Fibroblast of skin of back (primary cell): ENCODE data around the gene C19orf25.

Experiments
- DNase-seq: peaks from one replicate; pipeline ENCODE4 v3.0.0-alpha.2; 2013

The C19orf25 gene

DNA sequence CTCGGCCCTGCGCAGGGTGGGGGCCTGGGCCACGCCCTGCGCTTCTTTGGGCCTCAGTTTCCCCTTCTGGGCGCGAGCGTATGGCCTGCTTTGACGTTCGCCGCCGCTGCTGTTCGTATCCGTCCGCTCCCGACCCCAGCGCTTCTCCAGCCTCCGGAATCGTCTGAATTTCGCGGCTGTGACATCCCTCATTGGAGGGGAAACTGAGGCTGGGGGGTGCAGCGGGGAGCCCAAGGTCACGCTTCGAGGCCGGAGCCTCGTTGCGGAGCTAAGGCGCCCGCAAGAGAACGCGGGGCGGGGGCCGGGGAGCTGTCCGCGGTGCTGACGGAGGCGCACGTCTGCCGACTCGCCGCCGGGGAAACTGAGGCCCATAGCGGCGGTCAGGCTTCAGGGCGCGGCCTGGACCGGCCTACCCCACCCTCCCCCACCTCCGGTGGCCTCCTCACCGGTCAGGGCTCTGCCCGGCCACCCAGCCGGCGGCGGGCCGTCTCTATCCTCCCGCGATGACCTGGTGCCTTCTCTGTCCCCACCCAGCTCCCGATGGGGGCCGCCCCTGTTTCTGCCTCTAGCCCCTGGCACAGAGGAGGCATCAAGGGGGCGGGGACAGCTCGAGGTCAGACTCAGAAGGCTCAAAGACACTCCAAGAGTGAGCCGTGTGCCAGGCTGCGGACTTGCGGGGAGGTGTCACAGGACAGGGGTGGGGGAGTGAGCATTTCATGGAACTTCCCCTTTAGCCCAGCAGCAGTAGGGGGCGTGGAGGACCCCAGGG is 32.1 kb downstream of the C19orf25 start:
- no peak for DNase-seq

DNA sequence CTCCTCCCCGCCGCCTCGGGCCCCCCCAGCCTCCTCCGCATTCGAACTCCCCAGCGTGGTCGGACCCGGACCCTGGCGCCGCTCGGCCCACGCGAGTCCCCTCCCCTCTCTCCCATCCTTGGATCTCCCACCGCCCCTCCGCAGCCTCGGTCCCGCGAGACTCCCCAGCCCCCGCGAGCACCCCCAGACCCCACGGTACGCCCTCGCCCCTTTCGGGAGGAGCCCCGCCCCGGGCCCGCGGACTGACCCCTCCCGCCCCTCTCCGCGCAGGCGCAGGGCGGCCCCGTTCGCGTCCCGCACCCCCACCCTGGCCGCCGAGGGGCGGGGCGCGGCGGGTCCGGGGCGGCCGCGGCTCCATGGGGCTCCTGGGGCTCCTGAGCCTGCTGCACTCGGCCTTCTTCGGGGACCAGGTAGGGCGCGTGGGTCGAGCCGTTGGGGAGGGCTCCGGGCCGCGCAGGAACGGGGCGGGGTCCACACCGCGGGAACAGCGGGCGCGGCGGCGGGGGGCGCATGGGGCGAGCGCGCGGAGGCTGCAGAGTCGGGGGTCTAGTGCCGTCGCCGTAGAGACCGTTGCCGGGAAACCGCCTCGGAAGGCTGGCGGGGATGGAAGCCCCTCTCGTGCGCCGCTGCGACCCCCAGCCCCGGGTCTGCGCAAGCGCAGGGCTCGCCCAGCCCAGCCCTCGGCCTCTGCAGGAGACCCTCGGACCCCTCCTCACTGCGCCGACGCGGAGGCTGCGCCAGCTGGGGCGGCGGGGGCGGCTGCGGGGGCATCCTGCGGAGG is 32.9 kb downstream of the C19orf25 start:
- DNase-seq: no peak

DNA sequence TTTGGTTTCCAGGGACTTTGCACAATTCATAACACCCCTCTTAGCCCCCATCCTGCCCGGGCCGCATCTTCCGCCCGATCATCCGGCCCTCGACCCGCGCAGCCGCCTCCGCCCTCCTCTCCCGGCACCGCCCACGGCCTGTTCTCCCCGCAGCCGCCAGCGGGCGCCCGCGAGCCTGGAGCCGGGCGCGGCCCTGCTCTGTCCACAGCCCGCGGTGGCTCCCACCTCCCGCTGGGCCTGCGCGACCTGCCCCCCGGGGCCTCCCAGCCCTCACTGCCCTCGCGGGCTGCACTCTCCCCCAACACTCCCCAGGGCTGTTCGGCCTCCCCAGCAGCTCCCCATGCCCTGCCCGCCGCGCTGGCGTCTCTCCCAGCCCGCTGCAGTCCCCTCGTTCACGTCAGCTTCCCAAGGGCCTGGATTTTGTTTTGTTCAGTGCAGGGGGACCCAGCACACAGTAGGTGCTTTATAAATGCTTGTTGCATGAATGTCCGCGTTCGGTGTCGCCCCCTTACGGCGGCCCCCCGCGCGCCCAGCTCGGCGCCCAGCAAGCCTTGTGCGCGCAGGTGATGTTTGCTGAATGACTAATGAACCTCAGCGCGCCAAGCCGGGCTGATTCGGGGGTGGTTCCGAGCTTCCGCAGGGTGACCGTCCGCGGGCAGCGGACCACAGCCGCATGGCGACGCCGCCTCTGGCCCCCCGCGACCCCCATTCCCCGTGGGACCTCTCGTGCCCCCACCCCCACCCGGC is 33.7 kb downstream of the C19orf25 start:
- peak; percentile 57 for DNase-seq

DNA sequence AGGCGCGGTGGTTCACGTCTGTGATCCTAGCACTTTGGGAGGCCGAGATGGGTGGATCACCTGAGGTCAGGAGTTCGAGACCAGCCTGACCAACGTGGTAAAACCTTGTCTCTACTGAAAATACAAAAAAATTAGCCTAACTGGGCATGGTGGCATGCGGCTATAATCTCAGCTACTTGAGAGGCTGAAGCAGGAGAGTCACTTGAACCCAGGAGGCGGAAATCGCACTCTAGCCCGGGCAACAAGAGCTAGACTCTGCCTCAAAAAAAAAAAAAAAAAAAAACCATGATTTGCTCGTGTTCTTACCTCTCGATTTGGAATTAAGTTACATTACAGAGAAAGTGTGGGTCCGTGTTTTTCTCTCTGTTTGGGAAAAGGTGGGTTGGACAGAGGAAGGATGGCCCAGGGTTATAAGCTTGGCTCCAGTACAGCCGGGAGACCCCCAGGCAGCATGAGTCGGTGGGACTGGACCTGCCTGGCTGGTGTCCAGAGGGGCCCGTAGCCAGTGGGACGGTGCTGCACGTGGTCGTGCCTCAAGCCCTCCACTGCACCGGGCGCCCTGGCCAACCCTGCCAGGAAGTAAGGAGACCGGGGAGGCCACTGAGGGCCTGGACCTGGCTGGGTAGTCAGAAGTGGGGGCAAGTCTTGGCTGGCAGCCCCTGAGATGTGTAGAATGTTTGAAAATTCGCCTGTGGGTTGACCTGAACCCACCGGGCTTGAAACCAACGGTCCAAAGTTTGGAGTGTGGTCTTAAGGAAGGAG is 37.2 kb downstream of the C19orf25 start:
- DNase-seq: no peak

DNA sequence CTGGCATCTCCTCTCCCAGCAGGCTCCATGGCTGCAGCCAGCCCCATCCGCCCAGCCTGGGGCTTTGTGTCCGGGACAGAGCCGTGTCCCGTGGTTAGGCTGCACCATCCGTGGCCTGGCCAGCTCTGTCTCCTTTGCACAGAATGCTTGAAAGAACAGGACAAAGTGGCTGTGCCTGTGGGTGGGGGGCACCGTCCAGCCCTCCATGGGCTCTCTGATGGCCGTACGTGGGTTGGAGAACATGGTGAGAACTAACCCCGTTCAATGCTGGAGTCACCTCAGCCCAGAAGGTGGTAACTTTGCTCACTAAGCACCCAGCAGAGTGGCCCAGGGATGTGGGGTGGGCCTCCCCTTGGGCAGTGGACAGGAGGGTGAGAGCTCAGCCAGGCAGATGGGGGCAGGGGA is 38.0 kb downstream of the C19orf25 start:
- DNase-seq: no peak

DNA sequence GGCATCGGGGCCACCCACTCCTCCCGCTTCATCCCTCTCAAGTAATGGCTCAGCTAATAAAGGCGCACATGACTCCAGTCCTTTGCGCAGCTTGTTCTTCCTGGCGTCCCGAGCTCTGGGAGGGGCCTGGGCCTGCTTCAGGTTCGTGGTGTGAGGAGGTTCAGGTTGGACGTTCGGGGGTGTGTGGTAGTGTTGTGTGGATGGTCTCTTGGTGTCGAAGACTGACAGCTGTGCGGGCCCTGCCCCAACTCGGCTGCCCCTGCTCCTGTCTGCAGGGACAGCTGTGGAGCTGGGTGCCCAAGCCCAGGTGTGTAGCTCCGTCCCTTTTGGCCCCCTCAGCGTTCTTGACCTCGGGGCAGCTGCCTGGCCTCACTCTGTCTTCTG is 38.6 kb downstream of the C19orf25 start:
- no peak for DNase-seq

DNA sequence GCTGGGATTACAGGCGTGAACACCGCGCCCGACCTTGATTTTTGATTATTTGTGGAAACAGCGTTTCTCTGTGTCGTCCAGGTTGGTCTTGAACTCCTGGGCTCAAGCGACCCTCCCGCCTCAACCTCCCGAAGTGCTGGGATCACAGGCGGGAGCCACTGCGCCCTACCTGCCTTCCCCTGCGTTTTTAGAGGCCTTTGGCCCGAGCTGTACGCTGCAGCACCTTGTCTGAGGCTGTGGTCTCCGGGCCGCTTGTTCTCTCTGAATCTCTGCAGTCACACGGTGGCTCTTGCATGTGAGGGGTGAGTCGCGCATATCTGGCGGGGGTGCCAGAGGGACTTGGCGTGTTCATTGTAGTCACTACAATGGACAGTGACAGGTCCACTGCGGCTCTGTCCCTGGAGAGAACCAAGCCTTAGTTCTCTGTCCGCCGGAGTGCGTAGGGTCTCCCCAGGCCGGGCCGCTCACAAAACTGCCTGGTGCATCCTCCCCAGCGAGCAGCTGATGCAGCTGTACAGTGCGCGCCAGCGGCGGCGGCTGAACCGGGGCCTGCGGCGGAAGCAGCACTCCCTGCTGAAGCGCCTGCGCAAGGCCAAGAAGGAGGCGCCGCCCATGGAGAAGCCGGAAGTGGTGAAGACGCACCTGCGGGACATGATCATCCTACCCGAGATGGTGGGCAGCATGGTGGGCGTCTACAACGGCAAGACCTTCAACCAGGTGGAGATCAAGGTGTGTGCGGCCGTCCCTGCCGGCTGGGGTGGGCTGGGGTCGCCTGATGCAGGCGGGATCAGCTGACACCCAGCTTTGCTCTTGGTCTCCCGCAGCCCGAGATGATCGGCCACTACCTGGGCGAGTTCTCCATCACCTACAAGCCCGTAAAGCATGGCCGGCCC is 39.2 kb downstream of the C19orf25 start:
- DNase-seq: peak; percentile 38

DNA sequence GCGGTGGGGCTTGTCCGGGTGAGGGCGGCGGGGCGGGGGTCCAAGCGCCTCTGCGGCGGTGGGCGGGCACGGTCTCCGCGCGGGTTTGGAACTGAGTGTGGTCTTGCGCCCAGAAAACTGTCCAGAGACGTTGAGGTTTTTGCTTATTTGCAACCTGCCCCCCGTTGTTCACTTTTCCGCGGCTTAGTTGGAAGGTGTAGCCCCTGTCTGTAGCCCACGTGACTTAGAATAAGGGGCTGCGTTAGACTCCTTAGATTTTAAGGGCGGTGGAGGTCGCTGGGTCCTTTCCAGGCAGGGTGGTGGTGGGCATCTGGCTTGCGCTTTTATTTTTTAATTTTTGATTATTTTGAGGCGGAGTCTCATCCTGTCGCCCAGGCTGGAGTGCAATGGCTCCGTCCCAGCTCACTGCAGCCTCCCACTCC is 40.1 kb downstream of the C19orf25 start:
- no peak for DNase-seq

DNA sequence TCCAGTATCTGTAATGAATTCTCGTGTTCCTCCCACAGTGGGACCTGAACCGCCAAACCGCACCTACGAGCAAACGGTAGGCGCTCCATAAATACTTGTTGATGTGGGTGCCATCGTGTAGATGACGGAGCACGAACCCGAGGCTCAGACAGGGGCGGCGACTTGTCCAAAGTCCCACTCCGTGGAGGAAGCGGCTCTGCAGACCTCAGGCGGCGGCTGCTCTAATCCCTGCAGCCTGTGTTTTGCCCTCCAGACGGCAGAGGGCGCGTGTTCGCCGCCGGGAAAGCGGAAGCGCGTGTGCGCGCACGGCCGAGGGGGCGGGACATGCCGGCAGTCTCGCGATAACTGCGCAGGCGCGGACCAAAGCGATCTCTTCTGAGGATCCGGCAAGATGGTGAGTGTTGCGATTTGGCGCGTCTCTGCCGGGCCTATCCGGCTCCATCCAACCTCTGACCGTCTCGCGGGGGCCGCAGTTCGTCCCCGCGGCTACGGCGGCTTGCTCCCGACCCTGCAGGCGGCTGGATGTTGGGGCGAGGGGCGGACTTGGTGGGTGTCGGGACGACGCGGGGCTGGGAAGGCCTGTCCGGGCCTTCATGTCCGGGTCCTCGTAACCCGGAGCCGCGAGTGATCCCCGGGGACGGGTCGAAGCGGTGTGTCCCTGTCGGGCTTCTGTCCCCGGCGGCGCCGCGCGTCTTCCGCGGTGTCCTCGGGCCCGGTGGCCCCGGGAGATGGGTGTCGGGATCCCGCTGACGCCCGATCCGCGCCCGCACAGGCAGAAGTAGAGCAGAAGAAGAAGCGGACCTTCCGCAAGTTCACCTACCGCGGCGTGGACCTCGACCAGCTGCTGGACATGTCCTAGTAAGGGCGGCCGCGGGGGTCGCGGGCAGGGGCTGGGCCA is 40.7 kb downstream of the C19orf25 start, which contains the start of gene RPS15:
RPS15 (plus strand) TSS at position 362 of the 898 bp plus-strand sequence; CDS start at position 392, 30 bp downstream.
- DNase-seq: peak; percentile 90

DNA sequence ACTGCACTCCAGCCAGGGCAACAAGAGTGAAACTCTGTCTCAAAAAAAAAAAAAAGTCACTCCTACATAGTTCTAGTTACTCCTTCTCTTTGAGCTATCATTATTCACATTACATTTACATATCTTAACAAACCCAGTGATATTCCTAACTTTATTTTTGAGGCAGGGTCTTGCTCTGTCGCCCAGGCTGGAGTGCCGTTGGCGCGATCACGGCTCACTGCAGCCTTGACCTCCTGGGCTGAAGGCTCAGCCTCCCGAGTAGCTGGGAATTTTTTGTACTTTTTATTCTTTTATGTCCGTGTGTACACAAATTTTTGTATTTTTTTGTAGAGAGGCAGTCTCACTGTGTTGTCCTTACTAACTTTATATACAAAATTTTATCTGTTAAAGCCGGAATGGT is 41.4 kb downstream of the C19orf25 start:
- no peak for DNase-seq

DNA sequence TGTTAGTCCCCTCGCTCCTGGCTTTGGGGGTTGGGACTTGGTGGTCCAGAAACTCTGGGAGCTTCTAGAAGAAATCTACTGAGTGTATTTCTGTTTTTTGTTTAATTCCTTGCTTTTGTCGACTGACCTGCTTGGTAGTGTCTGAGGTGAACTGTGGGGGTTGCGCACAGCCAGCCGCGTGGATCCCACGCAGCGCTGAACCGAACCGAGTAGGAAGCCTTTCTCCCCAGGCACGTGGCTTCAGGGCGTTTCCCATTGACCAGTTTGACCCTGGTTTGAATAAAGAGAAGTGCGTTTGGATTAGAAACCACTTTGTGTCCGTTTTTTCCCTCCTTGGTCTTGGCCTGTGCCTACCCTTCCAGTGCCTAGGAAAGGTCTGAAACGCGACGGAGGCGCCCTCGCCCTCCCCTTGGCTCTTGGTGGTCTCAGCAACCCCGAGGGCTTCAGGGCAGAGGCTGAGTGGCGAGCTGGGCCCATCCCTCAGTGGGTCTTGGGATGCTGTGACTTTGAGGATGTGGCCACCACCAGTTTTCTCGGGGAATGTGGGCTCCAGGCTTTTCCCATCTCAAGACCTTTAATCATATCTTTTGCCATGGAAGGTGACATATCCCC is 43.5 kb downstream of the C19orf25 start:
- no peak for DNase-seq

DNA sequence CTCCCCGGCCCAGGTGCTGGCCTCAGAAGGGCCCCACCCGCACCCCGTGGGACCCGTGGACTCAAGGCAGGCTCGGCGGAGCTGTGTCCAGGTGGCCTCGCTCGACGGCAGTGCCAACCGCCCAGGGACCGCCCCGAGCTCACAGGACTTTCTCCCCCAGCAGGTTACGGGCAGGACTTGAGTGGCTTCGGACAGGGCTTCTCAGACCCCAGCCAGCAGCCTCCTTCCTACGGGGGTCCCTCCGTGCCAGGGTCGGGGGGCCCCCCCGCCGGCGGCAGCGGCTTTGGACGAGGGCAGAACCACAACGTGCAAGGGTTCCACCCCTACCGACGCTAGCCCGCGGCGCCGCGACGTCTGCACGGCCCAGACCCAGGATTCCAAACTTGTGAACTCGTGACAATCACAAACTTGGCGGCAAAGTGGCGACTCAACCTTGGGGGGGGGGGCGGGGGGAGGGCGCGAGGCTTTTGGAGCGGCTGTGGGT is 44.4 kb downstream of the C19orf25 start:
- no peak for DNase-seq

DNA sequence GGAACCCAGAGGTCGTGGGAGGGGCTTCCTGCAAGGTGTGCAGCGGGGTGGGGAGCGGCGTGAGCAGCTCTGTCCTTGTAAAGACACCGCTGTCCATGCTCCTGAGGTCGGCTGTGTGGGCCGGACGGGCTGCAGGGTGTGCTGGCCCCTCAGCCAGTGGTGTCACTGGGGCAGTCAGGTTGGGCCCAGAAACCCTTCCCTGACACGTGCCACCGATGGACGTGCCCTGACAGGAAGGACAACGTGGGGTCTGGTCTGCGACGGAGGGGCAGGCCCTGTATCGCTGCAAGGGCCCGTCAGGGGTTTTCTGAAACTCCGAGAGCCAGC is 45.0 kb downstream of the C19orf25 start:
- DNase-seq: no peak

DNA sequence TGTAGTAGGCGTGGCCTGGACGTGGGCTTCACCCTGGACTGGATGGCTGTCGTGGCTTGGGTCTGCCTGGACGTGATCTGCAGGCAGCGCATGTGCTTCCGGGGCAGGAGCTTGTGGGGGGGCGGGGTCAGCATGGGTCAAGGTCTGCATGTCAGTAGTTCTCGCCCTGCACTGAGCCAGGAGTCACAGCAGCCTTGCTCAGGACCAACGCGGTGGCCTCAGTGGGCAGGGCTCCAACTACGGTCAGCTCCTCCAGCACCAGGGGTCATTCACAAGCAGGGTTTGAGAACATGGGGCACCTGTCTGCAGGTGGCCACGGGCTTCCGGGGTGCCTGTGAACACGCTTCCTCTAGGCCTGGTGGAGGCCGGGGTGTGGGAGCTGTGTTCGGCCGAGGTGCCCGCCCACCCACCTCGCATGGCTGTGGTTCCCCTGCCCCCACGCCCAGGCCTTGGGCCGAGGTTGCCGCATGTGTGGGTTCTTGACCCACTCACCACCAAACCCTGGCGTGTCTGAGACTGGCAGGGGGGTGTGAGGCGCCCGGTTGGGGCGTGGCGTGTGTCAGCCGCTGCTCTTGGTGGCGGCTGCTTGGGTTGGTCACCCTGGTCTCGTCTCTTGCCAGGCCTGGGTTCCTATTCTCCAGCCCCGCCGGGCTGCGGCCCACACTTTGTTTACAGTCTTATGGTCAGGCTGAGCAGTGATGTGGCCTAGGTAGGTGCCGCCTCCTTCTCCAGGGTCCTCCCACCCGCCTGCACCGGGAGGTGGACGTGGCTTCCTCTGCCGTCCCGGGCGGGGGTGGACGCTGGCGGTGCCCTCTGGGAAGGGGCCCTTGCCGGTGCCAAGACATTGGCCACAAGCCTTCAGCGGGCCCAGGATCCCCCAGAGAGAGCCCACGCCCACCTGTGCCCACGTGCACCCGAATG is 45.6 kb downstream of the C19orf25 start:
- no peak for DNase-seq

DNA sequence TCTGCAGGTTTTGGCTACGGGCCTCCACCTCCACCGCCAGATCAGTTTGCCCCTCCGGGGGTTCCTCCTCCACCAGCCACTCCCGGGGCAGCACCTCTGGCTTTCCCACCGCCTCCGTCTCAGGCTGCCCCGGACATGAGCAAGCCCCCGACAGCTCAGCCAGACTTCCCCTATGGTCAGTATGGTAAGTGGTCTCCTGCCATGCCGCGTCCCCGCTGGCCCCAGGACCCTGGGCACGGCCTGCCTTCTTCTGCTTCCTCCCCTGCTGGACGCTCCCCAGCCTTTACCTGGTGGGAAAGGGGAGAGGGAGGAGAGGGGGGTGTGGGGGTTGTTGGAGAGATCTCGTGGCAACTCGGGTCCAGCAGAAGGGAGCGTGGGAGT is 46.5 kb downstream of the C19orf25 start:
- DNase-seq: no peak

DNA sequence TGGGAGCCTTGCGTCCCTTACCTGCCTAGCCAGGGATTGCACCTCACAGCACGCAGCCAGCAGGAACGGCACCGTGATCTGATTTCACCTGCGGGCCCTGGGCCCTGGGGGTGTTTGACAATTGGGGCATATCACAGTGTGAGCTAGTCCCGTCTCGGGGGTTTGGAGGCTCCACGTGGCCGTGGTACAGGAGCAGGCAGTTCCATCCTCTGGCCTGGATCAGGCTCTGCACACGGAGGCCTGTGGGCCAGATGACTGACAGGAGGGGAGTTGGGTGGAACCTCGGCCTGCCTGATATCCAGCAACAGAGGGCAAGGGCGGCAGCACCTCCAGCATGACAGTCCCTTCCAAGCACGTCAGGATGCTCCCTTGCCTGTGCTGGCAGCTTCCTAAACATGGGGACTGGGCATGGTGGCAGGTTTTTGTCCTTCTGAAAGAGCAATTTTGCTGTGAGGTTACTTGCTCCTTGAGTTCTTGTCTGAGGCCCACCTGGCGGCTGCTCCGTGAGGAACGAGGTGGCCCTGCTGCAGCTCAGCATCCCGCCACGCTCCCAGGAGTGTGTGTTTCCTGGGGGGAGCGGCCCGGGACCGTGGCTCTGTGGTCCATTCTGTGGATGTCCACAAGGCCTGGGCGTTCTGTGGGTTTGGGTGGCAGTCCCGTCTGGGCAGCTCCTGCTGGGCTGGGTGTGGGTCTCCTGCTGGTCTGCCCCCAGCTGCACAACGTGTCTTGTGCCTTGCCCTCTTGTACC is 47.1 kb downstream of the C19orf25 start:
- no peak for DNase-seq

DNA sequence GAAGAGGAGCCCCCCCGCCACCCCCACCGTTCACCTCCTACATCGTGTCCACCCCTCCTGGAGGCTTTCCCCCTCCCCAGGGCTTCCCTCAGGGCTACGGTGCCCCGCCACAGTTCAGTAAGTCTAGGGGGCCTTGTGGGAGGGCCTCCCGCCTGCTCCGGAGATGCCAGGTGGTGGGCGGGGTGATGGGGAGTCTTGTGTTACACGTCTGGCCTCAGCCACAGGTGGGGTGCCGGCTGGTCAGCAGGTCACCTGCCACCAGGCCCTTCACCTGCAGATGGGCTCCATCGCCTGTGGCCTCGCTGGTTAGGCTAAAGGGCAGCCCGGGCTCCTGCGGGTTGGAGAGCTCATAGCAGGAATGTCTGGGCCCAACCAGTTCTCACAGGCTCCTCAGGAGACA is 48.8 kb downstream of the C19orf25 start:
- DNase-seq: no peak

DNA sequence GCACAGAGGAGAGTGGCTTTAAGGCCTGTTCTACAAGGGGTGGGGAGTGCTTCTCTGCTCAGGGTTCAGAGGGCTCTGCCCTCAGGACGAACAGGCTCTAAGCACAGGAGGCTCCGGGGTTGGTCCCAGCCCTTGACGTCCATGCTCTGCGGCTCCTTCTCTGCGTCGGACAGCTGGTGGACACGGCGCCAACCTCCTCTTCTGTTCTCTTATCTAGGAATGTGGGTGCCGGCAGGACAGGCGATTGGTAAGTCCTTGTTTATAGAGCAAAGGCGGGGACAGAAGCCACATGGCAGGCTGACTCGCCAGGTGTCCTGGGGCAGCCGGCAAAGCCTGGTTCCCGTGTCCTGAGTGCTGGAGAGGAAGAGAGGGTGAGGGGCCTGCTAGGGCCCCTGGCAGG is 49.3 kb downstream of the C19orf25 start:
- DNase-seq: no peak
